ENCODE measurements around the gene CERS6.

CERS6 gene

GRCh38 chr2:168530982-168531622 lies 75.0 kb downstream of the CERS6 start:
- DNase-seq (ENCODE audit: low spot score), result no peak

- DNase-seq (ENCODE audit: low spot score), result no peak
Observed at GRCh38 chr2:168534926-168535325, 78.9 kb downstream of the CERS6 start.

DNA sequence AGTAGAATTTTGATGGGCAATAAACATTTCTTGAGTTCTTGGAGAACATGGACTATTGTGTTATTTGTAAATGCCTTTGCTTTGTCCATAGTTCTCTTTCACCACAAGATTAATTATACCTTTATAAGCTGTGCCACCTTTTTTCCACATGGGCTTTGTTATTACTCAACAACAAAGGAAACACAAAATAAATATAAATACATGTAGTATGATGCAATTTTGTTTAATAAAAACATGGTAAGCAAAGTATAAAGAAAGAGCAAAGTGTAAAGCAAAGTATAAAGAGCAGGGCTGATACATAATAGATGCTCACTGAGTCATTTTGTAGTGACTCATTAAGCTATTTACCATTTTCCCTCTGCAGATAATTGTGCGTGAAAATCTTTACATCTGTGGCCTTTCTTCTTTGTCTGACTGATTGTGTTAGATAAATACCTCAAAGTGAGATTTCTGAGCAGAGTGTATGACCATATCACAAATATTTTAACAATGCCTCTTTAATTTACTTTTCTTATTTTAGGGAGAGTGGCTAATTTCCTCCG lies 80.9 kb downstream of the CERS6 start:
- no peak for DNase-seq (ENCODE audit: low spot score)

- DNase-seq (ENCODE audit: low spot score), result no peak
Observed at GRCh38 chr2:168538133-168538532, 82.1 kb downstream of the CERS6 start.

GRCh38 chr2:168538534-168538933 lies 82.5 kb downstream of the CERS6 start:
- no peak for DNase-seq (ENCODE audit: low spot score)

DNA sequence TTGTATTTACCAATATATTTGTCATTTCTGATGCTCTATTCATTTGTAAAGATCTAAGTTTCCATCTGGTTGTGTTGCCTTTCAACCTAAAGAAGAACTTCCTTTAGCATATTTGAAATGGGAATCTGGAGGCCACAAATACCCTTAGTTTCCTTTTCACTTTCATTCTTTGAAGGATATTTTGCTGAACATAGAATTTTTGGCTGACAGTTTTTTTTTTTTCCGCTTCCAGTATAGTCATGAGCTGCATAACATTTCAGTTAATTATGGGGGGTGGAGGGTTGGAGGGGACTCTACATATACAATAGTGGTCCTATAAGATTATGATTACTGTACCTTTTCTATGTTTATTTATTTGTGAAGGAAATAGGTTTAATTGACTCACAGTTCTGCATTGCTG lies 83.9 kb downstream of the CERS6 start:
- no peak for DNase-seq (ENCODE audit: low spot score)

GRCh38 chr2:168541858-168542257 lies 85.8 kb downstream of the CERS6 start:
- no peak for DNase-seq (ENCODE audit: low spot score)

DNA sequence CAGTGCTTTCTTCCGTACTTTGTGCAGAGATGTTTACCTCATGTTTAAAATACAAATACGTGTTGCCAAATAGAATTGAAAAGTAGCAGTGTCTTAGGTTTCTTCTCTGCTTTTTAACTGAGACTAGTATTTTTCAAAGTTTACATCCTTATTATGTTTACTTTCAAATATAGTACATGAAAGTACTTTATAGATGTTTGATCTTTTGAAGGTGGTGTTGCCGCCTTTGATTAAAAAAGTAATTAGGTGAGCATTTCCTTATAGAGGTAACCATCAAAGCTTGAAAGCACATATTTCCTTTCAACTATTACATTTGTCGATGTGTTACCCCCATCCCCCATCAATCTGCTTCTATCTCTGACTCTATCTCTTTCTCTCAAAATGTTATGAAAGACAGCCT lies 87.0 kb downstream of the CERS6 start:
- DNase-seq (ENCODE audit: low spot score), result no peak

DNA sequence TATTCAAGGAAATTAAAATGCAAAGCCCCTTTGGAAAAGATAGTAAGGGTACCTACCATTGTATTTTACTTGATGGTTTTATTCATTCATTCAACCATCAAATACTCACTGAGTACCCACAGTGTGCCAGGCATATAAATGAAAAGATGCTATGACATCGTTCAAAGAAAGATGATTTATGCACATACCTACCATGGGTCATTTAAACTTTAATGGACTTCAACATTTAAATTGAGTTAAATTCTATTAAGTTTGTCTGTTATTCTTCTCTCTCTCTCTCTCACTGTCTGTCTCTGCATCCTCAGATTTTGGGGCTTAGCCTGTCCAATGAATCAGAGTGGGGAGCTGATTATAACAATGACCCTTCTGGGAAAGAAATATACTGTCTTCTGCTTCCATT lies 87.9 kb downstream of the CERS6 start:
- DNase-seq (ENCODE audit: low spot score), result no peak

DNA sequence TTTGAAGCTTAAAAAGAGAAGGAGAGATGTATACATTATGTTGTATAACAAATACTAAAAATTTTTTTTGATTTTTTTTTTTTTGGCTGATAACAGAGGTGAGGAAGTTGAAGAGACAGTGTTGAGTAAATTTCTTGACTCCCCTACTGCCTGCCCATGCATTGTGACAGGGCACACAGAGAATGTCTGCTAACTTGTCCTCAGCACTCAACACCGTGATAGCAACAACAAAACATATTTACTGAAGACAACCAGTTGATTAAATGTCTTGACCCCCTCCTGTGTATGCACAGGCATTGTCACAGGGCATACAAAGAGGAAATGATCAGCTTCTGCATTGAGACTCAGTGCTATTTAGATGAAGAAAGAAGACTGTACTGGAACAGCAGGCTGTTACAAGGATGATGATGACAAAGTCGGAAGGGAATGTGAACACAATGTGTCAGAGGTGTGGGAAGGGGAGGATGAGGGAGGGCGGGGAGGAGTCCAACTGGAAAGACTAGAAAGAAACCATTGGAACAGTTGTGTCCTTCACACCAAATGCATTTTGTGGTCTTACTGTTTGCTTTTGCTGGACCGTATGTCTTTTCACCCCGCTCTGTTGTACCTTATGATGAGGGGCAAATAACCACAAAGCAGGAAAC lies 89.5 kb downstream of the CERS6 start:
- no peak for DNase-seq (ENCODE audit: low spot score)

GRCh38 chr2:168550670-168551069 lies 94.6 kb downstream of the CERS6 start:
- DNase-seq (ENCODE audit: low spot score), result no peak

DNA sequence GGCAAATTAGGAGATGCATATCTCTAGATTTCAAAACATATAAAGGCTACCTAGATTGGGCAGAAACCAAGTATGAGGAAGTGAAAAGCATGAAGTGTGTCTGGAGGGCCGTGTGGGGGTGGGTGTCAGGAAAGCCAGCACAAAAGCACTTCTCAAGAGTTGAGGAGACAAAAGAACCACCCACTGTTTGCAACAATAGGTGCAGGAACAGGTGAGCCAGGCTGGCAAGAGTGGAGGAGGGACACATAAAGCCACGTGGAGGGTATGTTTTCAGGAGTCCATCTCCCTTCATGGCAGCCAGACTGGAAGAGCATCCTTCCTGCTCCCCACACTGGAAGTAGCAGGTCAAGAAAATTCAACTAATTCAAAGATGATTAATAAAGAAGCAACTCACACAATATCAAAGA lies 96.4 kb downstream of the CERS6 start:
- DNase-seq (ENCODE audit: low spot score), result no peak

- no peak for DNase-seq (ENCODE audit: low spot score)
Observed at GRCh38 chr2:168555283-168555682, 99.2 kb downstream of the CERS6 start.

- no peak for DNase-seq (ENCODE audit: low spot score)
Observed at GRCh38 chr2:168559187-168559586, 103.1 kb downstream of the CERS6 start.

DNA sequence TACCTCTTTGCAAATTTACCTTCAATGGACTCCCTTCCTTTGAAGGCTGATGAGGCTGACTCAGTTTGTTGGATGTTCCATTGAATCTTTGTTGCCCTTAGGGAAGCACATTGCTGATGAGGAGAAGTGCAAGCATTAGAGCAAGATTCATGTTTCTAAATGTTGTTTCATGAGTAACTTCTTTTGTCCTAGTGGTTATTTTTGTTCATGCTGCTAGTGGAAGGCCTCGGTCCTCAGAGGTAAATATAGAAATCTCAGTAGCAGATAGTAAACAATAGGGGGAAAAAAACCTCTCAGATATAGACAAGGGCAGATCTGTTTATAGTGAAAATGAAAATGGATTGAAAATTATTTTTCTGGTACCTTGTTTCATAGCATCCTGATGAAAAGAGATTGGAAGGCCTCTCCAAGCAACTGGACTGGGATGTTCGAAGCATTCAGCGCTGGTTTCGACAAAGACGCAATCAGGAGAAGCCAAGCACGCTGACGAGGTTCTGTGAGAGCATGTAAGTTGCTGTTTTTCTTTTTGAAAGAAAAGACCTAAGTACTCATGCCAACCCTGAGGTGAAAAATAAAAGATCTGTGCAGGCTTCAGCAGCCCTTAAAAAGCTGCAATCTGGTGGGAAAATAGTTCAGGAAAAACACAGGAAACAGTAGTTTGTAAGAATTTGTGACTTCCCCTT lies 104.9 kb downstream of the CERS6 start:
- no peak for DNase-seq (ENCODE audit: low spot score)

GRCh38 chr2:168561991-168562390 lies 105.9 kb downstream of the CERS6 start:
- no peak for DNase-seq (ENCODE audit: low spot score)

DNA sequence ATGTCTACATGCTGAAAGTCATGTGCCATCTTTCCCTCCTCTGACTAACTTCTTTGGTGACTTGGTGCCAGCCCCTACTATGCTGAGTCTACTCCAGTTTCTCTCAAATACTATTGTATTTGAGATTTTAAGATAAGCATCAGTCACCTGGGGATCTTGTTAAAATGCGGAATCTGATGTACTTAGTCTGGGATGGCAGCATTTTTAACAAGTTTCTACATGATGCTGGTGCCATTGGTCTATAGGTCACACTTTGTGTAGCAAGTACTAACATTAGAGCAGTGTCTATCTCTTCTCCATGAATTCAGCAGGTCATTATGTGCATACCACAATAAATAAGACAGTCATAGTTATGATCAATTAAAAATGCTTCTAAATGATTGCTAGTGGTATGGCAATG lies 106.9 kb downstream of the CERS6 start:
- no peak for DNase-seq (ENCODE audit: low spot score)

DNA sequence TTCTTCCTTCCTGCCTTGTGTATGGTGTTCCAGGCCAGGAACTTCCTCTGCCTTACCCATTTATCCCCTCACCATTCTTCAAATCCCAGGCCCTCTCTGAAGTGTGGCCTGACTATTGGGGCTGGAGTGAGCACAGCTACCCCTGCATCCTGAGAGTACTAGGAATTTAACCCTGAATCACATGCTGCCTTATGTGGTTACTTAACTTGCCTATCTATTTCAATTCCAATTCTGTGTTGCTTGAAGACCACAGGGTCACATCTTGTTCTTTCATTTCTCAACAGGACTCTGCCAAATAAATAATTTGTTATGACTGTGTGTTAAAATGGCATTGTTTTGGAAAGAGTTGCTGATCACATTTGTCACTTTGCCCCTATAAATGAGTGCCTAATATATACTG lies 108.6 kb downstream of the CERS6 start:
- DNase-seq (ENCODE audit: low spot score), result no peak

- DNase-seq (ENCODE audit: low spot score), result no peak
Observed at GRCh38 chr2:168565112-168565511, 109.0 kb downstream of the CERS6 start.

DNA sequence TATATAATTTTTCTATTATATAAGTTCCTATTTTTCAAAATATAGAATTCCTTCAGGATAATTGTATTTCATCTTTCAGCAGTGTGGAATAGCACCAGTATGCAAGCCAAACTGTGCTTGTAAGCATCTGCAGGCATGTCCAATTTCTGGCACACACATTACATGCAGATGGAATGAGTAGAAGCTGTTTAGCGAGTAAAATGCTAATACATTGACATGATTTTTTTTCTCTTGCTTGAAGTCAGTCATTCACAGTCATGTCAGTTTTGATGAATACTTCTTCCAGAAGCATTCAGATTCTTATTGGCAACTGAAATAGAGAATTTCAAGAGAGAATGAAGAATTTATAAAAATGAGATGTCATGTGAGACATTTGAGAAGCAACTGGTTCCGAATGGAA lies 109.4 kb downstream of the CERS6 start:
- no peak for DNase-seq (ENCODE audit: low spot score)

DNA sequence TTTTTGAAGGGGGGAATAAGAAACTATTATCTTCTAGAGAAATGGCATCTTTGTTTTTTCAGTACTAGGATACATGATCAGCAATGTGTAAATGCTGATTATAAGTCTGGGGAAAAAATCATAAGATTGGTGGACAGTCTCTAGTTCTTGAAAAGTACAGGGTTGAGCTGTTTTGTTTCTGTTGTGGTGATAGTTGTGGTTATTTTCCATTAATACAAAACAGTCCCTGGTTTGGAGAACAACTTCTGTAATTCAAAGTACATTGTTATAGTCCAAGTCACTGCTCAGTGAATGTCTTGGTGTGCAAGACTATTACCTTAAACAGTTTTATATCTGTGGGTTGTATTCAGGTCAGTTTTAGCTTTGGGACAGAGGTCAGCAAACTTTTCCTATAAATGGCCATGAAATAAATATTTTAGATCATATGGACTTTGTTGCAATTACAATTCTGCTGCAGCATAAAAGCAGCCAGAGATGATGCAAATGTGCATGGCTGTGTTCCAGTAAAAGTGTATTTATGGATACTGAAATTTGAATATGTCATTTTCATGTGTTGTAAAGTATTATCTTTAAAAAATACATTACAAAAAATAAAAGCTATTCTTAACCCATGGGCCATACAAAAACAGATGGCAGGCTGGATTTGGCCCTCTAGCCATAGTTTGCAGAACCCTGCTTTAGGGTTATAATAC lies 111.0 kb downstream of the CERS6 start:
- no peak for DNase-seq (ENCODE audit: low spot score)

DNA sequence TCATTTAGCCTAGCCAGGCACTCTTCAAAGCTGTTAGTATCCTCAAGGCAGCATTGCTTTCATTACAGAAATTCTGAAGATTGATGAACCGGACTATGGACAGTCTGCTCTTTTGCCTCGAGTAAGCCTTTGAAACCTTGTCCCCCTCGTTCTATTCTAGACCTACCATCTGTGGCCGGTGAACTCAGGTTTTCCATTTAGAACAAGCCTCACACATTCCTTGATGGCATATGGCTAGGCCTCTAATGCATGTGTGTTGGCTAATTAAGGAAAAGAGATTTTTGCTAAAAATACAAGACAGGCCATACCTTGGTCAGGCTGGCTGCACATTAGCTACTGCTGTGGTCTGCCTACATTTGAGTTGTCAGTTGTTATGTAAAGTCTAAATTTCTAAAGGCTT lies 111.8 kb downstream of the CERS6 start:
- DNase-seq (ENCODE audit: low spot score), result no peak
